Skin of body (tissue), 2 donors: ENCODE results near the gene RAX2. TPM values are rescaled to one million over a fixed set of nuclear protein-coding genes. Genes with fewer than 3 reads are reported as not detected.
"Not testable (repeated sequence)": the region's sequence is repeated elsewhere in the genome, so short reads cannot be mapped to it uniquely, and the experiment has no call there.

Source experiments
- DNase-seq: peaks from one replicate; lab custom pipeline; 2025; lab: John Stamatoyannopoulos, UW
- total RNA-seq: library from RNA; depleted of rRNA; stranded (reverse); fragments of >200 nt; gene quantifications from one replicate; pipeline ENCODE4 v1.2.3, GENCODE V29; 2014

Gene RAX2
- total RNA-seq: not detected

DNA sequence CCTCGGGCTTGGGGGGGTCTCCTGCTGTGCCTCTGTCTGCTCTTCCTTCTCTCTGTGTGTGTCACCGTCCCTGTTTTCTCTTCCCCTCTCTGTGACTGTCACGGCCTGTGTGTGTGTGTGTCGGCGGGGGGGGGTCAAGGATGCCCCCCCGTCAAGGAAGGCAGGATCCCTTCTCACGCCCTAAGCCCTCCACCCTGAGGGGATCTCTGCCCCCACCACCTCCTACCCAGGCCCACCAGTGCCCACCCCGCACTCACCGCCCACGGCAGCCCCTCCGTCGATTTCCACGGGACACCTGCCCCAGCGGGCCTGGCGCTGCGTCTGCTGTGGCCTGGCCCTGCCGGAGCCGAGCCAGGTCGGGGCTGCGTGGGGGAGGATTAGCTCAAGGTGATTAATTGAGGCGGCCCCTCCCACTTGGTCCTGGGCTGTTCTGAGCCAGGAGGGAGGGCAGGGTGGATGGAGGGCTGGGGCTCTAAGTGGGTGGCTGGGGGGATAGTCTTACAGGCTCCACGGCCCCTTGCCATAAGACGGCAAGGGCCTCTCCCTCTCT is at the start of gene RAX2:
RAX2 (minus strand) TSS at position 323 of the 550 bp plus-strand sequence. CDS start 486 bp downstream, outside the sequence.
- no peak for DNase-seq

DNA sequence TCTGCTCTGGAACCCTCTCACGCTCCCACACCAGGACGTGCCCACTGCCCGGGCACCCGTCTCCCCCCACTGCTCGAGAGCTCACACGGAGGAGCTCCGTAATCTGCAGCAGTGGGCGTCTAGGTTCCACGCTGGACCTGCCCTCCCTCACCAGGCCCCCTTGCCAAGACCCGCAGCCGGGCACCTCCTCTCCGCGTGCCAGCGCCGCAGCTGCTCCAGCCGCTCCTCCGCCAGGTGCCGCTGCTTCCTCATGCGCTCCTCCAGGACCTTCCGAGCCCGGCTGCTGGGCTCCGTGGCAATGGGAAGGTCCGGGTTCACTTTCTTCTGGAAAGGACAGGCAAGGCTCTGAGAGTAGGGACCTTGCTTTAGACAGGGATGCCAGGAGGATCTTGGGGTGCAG is 49.1 kb upstream of the RAX2 start:
- no peak for DNase-seq

DNA sequence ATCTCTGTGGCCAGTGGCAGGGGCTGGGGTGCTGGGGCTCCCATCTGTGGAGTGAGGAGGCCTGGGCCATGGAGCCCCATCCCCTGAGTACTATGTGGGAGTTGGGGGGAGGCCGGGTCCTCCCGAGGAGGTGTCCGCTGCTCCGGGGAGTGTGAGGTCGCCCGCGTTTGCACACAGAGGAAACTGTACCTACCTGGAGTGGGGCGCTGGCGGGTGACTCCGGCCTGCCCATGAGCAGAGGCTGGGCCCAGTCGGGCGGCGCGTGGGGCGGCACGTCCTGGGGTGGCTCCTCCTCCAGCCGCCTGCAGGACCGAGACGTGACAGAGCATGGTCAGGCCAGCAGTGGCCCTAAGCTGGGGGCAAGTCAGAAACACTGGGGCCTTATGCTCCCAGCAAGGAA is 48.0 kb upstream of the RAX2 start:
- DNase-seq: no peak

DNA sequence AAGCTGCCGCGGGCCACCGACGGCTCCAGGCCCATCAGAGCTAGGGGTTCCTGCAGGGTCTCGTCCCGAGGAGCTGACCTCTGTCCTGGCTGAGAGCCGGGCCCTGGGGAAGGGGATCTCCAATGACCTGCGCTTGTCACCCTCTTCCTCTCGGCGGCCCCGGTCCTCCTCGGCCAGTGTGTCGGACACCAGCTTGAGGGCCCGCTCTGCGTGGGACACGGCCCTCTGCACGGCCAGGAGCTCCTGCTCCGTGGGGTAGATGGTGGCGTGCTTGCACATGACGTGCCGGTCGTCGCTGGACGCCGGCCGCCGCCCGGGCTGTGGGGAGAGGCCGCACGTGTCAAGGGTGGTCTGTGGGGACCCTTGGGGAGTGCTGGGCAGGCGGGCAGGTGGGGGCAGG is 46.9 kb upstream of the RAX2 start:
- no peak for DNase-seq

DNA sequence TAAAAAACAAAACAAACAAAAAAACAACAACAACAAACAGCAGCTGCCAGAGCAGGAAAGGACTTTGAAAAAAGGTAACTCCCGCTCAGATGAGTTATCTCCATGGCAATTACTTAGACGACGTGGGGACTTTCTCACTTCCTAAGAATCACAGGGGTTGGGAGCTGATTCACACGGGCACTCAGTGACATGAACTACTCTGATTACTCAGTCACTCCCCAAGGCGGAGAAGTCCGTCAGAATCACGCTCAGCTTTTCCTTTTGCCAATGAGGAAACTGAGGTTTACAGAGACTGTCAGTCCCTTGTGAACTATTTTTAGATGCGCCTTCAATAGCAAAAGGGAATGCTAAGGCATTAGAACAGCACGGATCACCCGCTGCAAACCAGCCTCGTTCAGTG is 46.4 kb upstream of the RAX2 start:
- no peak for DNase-seq

DNA sequence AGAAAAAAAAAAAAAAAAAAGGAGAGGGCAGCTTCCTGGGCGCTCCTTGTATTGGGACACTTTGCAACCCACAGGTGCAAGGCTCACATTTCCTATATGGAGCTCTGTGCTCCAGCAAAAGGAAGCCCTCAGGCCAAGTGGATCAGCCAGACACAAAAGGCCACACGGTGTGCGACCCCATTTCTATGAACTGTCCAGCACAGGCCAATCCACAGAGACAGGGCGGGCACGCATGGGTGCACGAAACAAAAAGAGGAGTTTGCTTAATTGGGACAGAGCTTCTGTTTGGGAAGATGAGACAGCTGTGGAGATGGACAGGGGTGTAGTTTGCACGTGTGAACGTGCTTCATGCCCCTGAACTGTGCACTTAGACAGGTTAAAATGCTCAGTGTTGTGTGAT is 45.7 kb upstream of the RAX2 start:
- DNase-seq: no peak

DNA sequence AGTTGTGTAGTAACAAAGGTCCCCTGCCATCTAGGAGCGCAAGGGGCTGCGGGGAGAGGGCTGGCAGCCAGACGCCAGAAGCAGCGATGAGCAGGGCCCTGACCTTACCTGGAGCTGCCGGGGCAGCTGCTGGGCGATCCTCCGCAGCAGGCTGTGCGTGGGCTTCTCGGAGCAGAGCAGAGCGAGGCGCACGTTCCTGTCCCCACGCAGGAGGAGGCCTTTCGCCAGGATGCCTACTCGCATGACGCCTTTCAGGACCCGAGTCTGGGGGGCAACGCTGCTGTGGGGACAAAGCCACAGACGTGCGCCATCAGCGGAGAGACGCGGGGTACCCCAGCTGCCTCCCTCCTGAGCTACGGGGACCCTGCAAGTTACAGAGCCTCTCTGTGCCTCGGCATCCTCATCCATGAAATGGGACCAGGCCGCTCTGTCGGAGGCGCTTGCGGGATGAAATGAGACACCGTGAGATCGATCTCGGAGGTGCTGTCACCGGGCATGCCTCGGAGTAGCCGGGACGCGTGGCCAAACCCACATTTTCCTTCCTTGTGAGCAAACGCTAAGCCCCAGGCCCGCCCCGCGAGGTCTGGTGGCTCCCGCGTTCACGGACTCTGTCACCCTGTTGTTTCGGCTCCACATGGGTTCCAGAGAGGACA is 44.7 kb upstream of the RAX2 start:
- no peak for DNase-seq

DNA sequence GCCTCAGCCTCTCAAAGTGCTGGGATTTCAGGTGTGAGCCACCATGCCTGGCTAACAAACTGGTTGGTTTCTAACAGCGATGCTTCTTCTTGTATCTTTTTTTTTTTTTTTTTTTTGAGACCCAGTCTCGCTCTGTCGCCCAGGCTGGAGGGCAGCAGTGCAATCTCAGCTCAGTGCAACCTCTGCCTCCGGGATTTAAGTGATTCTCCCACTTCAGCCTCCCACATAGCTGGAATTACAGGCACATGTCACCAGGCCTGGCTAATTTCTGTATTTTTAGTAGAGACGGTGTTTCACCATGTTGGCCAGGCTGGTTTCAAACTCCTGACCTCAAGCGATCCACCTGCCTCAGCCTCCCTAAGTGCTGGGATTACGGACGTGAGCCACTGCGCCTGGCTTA is 44.1 kb upstream of the RAX2 start:
- DNase-seq: not testable (repeated sequence)

DNA sequence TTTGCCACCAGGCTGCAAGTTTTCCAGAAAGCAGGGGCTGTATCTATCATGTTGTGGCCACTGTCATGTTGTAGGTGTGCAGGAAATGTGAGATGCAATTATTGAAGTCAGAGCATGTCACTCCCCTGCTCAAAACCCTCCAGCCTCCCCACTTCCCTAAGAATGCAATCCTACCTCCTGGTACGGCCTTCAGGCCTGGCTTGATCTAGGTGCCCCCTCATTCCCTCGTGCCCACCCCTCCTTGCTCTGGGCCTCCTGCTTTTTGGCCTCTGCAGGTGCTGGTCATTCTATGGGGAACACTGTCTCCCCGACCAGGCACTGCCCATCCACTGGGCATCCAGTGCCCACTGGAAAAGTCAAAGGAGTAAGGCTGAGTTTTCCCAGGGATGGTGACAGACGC is 42.6 kb upstream of the RAX2 start:
- no peak for DNase-seq

DNA sequence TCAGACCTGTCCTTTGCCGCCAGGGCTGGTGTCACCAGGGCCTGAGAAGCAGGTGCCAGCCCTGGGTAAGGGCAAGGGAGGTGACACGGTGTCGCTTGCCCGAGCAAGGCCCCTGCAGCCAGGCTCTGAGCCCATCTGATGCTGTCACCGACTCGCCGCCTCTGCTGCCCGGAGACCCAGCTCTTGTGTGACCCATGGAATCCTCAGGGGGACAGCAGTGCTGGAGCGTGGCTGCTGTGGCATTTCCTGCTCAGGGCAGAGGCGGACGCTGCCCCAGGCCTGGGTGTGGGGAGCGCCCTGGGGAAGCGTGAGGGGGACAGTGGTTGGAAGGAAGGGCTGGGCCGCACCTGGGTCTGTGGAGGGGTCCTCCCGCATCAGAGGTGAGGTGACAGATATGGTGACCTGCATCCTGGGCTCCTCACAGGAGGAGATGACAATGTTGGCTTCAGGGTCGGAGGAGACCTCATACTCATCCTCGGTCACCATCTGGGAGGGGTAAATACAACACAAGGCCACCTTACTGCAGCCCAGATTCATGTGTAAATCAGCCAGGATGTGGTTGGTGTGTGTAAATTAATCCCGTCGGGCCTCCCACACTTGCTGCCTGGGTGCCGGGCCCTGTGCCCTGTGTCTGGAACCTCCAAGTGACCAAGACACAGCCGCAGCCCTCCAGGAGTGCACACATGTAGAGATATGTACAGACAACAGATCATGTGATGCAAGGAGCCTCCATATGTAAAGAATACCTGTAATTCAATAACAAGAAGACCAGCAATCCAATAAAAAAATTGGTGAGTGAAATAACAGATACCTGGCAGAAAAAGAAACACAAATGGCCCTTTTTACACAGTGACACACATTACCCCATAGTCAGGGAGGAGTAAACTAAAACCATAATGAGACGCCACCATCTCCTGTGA is 41.7 kb upstream of the RAX2 start:
- DNase-seq: no peak

DNA sequence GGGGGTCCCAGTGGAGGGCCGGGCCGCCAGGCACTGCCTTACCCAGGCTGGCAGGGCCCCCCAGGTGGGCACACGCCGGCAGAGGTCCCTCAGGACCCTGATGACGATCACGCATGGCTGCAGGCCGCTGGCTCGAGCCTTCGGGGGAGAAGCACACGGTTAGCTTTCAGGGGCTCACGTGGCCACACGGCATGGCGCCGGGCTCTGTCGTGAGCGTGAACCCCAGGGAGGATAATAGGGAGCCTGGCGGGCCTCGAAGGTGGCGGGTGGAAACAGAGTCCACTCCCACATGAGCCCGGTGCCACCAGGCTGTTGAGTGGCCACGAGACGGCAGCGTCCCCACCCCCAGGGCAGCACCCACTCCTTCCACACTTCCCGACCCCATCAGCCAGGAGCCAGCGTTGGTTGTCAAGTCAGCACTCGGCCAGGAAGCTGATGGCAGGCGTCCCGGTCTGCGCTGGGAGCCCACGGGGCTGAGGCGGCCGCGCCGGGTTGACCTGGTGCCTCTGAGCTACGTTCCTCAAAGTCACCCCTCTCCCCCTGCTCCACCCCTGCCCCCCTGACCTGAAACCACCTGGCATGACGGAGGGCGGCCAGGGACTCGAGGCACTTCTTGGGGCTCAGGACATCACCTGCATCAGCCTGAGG is 38.8 kb upstream of the RAX2 start:
- DNase-seq: no peak

DNA sequence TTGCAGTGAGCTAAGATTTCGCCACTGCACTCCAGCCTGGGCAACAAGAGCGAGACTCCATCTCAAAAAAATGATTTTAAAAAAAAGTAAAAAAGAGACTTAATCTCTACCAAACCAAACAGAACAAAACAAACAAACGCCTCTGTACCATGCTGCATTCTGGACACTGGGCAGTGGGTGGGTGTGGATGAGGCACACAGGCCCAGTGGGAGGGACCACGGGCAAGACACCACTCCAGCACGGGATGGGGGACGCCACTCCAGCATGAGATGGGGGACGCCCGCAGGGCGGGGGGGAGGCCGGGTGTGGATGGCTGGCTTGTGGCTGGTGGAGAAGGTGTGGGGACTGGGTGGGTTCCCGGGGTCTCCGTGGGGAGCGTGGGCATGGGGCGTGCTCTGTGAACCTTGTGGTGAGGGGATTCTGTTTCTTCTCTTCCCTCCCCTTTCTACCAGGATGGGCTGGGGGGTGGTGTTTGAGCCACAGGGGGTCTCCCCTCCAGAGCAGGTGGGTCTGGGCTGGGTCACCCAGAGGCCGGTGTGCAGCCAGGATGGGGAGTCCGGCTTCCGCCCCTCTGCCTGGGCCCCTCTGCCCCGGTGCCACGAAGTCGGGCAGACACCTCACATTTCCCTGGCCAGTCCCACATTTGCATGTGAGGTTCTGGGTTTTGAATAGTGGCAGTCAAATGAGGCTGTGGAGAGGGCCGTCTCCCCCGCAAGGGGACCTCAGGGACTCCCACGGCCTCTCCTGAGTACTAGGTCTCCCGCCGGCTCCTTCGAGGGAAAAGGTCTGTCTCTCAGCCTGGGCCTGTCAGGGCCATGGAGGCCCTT is 38.1 kb upstream of the RAX2 start:
- DNase-seq: no peak

DNA sequence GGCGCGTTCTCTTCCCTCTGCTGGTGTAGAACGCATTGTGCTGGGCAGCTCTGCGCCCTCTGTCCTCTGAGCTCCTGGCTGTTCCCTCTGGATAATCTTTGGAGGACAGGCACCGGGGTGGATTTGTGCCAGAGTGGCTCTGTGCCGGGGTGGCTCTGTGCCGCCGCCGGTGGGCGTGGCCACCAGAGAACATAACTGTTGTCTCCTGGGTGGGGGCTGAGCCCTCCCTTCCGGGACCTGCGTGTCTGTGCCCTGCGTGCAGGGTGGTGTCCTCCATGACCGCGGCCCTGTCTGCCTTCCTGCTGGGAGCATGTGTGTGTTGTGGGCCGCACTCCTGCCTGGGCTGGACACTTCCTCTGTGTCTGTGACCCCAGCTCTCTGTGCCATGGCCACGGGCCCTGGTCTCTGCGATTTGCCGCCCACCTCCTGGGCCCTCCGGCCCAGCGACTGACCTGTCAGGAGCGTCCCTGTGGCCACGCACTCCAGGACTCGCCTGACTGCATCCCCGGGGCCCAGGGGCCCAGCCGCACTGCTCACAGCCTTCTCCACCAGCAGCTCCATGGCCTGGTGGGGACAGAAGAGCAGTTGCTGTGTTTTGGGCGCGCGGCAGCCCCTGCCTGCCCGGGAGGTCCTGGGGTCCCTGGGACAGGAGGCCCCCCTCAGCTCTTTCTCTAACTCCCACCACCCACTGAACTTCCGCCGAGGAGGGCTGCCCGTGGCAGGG is 36.6 kb upstream of the RAX2 start:
- no peak for DNase-seq

DNA sequence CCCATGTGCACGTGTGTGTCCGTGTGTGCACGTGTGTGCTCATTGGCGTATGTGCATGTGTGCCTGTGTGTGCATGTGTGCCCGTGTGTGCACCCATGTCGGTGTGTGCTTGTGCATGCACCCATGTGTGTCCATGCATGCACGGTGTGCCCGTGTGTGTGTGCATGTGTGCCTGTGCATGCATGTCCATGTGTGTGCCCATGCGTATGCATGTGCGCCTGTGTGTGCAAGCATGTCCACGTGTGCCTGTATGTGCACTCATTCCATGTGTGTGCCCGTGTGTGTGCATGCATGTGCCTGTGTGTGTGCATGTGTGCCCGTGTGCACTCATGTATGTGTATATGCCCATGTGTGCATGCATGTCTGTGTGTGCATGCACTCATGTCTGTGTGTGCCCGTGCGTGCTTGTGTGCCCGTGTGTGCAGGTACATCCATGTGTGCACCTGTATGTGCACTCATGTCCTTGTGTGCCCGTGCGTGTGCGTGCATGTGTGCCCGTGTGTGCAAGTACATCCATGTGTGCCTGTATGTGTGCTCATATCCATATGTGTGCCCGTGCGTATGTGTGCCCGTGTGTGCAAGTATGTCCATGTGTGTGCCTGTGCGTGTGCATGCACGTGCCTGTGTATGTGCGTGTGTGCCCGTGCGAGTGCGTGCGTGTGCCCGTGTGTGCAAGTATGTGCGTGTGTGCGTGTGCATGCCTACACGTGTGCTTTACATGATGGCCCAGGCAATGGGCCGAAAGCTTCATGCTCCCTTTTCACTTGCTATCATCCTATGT is 35.7 kb upstream of the RAX2 start:
- no peak for DNase-seq

DNA sequence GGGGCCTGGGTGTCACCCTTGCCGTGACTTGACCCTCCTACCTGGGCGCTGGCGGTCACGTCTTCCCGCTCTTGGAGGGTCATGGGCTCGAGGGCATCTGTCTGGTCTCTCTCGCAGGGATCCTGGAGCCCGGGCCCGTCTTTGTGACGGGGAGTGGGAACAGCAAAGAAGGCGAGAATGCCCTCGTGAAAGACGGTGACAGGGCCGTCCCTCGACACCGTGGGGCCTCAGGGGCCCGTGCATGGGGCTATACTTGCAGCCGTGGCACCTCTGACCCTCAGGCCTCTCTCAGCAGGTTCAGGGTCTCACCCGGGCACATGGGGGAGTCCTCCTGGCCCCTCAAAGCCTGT is 35.1 kb upstream of the RAX2 start:
- DNase-seq: no peak

DNA sequence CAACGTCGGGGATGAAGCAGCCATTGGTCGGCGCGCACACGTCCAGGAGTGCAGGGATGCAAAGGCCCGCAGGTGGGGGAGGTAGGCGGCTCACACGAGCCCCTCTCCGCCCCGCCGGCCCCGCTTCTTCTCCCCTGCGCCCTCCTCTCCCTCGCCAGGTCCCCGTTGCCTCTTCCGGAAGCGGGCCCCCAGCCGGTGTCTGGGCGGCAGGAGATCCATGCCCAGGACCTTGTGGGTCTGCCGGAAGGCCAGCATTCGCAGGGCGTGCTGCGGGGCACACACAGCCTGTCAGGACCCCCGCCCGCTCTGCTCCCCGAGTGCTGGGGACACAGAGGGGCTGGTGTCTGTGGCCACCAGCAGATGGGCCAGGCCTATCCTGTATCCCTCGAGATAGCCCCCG is 33.8 kb upstream of the RAX2 start:
- DNase-seq: no peak

DNA sequence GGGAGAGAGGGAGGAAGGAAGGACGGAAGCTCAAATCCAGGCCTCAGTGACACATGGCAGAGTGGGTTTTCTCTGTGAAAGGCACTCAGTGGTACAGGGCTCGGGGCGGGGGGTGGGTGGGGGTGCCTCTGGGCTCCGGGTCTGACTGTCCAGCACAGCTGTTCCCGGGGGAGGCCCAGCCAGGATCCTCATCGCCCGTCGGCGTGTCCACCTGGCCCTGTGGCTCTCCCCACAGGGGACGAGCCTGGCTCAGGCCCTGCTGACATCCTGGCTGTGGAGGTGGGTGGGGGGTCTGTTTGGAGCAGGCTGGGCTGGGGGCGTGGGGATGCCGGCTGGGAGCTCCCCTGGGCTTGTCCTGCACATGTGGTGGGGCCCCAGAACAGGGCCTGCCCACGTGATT is 32.4 kb upstream of the RAX2 start:
- no peak for DNase-seq

DNA sequence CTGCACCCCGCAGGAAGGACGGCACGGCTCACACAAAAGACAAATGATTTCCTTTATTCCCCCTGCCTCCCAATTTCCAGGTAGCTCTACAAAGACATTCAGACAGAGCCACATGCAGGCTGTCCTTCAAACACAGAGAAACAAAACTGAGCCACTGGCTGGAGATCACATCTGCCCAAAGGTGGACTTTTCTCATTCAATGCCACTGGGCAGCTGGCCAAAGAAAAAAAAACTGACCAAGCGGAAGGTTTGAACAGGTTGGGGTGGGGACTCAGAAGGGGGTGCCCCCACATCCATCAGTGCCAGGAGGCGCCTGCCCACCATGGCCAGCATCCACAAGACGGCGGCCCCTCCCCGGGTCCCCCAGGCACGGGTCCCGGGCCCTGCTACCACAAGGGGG is 32.0 kb upstream of the RAX2 start:
- DNase-seq: no peak

DNA sequence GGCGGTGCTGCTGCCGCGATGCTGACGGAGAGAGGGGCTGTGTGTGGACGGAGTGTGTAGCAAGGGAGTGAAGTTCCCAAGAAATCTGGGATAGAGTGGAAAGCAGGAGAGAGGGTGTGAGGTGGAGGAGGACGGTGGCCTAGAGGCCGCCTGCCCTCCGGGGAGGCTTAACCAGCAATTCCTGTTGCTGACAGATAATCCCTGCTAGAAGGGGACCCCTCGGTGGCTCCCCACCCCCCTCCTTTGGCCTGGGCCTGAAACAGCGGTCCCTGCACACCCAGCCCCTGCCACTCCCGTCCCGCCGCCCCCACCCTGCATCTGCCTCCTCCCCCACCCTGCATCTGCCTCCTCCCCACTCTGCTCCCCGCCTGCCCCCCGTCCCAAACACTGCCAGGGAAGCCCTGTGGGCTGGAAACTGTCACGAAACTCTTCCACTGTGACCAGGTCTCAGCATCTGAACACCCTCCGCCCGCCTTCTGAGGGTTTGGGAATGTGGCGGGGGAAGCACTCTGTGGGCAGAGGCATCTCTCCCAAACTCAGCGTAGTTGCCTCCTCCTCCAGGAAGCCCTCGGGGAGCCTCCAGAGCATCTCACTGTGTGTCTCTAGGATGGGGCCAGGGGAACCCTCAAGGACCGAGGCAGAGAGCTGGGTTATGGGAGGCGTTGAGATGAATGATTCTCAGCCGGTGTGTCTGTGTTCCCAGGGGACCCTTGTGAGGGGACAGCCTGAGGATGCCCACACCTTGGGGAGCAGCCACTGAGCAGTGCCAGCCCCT is 31.3 kb upstream of the RAX2 start:
- DNase-seq: no peak
